Measurements from ENCODE around the gene GPR132. TPM values are rescaled to one million over a fixed set of nuclear protein-coding genes. Genes with fewer than 3 reads are reported as not detected.

The GPR132 gene
- total RNA-seq, 1 experiment from 2014 or later: 0.20 TPM

GRCh38 chr14:105029402-105029801 lies 35.8 kb downstream of the GPR132 start:
- Histone ChIP-seq H2BK5ac (ENCODE audit: insufficient read length, low read length) (no peak overlapping the region), H4K91ac (ENCODE audit: insufficient read length, low read depth, low read length) (no peak overlapping the region), H2BK20ac (ENCODE audit: low read depth, low read length, poor library complexity, severe bottlenecking) (no peak overlapping the region), H3K23ac (ENCODE audit: insufficient read length, low read depth, low read length) (no peak overlapping the region), H3K9ac (ENCODE audit: extremely low read depth, insufficient read length, low read length) (no peak overlapping the region), H3K9me3 (ENCODE audit: control insufficient read depth, low read depth, low read length) (no peaks in the 10 kb centered on the region), H3K27me3 (ENCODE audit: insufficient read depth, low read length) (peaks cover 3% of the 10 kb centered on the region; the same call in 1 of the 2 replicates), H3T11ph (ENCODE audit: low read length) (no peak overlapping the region), H4K20me1 (ENCODE audit: control insufficient read depth, insufficient read depth, insufficient read length) (no peaks in the 10 kb centered on the region), H3K14ac (ENCODE audit: insufficient read depth, low read length) (no peak overlapping the region), H2BK15ac (ENCODE audit: low read depth, low read length) (no peak overlapping the region), H3K79me2 (ENCODE audit: insufficient read depth, low read length) (no peaks in the 10 kb centered on the region), H3K79me1 (ENCODE audit: insufficient read depth, low read depth, low read length, poor library complexity, severe bottlenecking) (no peaks in the 10 kb centered on the region), H3K18ac (ENCODE audit: insufficient read length, low read depth, low read length) (no peak overlapping the region), H4K8ac (replicated peaks; ENCODE audit: insufficient read length, low read depth, low read length) (no peak overlapping the region), H4K5ac (ENCODE audit: insufficient read length, low read depth, low read length) (no peak overlapping the region), H3K27ac (ENCODE audit: insufficient read length, low read depth, low read length) (no peak overlapping the region), H3K4ac (ENCODE audit: low read depth, low read length) (no peak overlapping the region), H3K4me1 (ENCODE audit: insufficient read depth, low read length) (no peaks in the 10 kb centered on the region; the same call in 1 of the 2 replicates), H3K4me2 (ENCODE audit: insufficient read depth, insufficient read length, low read length) (no peak overlapping the region), H3K56ac (ENCODE audit: insufficient read length, low read depth, low read length) (no peak overlapping the region), H3K23me2 (ENCODE audit: insufficient read length, low read depth, low read length, poor library complexity, severe bottlenecking) (no peaks in the 10 kb centered on the region), H2BK120ac (ENCODE audit: low read depth, low read length, poor library complexity, severe bottlenecking) (no peak overlapping the region), H2BK12ac (ENCODE audit: insufficient read length, low read depth, low read length) (no peak overlapping the region), H2AFZ (ENCODE audit: low read length) (no peak overlapping the region), H2AK5ac (ENCODE audit: insufficient read length, low read length) (no peak overlapping the region)
- peaks cover 10 to 15% of the 10 kb centered on the region in 2 experiments for H3K4me1 Mint-ChIP-seq
- H3K36me3 Mint-ChIP-seq (ENCODE audit: insufficient read depth in 1 of 3, low read depth in 3 of 3): no peaks in the 10 kb centered on the region
- H3K27ac Mint-ChIP-seq: no peak overlapping the region
- TF ChIP-seq, protein P1, sequence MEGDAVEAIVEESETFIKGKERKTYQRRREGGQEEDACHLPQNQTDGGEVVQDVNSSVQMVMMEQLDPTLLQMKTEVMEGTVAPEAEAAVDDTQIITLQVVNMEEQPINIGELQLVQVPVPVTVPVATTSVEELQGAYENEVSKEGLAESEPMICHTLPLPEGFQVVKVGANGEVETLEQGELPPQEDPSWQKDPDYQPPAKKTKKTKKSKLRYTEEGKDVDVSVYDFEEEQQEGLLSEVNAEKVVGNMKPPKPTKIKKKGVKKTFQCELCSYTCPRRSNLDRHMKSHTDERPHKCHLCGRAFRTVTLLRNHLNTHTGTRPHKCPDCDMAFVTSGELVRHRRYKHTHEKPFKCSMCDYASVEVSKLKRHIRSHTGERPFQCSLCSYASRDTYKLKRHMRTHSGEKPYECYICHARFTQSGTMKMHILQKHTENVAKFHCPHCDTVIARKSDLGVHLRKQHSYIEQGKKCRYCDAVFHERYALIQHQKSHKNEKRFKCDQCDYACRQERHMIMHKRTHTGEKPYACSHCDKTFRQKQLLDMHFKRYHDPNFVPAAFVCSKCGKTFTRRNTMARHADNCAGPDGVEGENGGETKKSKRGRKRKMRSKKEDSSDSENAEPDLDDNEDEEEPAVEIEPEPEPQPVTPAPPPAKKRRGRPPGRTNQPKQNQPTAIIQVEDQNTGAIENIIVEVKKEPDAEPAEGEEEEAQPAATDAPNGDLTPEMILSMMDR (conservative IDR thresholded peaks at IDR 0.05): no peak
- no CpG with 5 or more reads among the region's 7 CpGs for WGBS (ENCODE audit: extremely low coverage, insufficient read length, low lambda C conversion rate)
- H3K9me3 Mint-ChIP-seq: no peaks in the 10 kb centered on the region; a peak in 1 of 5 replicates
- H3K4me3 Mint-ChIP-seq: no peak overlapping the region
- H3K27me3 Mint-ChIP-seq (ENCODE audit: low read depth): peaks cover 56% of the 10 kb centered on the region
- no peak for DNase-seq

All from H9 (cell line).